ENCODE data around the gene EXOC2.

EXOC2 gene

GRCh38 chr6:570825-571224 lies 122.1 kb downstream of the EXOC2 start:
- TF ChIP-seq FOXM1 (IDR thresholded peaks at IDR 0.05; ENCODE audit: borderline replicate concordance, low read depth), result no peak
- TF ChIP-seq EP300 (IDR thresholded peaks at IDR 0.05; ENCODE audit: borderline replicate concordance), result no peak
- TF ChIP-seq EGR1 (IDR thresholded peaks at IDR 0.05), result no peak
- TF ChIP-seq MAX (IDR thresholded peaks at IDR 0.05), result no peak
- no peak for TF ChIP-seq RAD21 (IDR thresholded peaks at IDR 0.05; ENCODE audit: low read depth)
- no peak for TF ChIP-seq CEBPB (IDR thresholded peaks at IDR 0.05)
- no peak for TF ChIP-seq YY1 (IDR thresholded peaks at IDR 0.05; ENCODE audit: low read depth)
- TF ChIP-seq REST (IDR thresholded peaks at IDR 0.05; ENCODE audit: low read depth), result no peak
- TF ChIP-seq CREB1 (IDR thresholded peaks at IDR 0.05; ENCODE audit: low read depth), result no peak
- TF ChIP-seq USF1 (IDR thresholded peaks at IDR 0.05), result no peak
- no peak for TF ChIP-seq TAF1 (IDR thresholded peaks at IDR 0.05; ENCODE audit: low read depth)
- TF ChIP-seq TEAD4 (IDR thresholded peaks at IDR 0.05), result no peak
- TF ChIP-seq ZBTB7A (IDR thresholded peaks at IDR 0.05; ENCODE audit: low read depth), result no peak
- TF ChIP-seq NFIC (IDR thresholded peaks at IDR 0.05), result no peak
- TF ChIP-seq TCF12 (IDR thresholded peaks at IDR 0.05; ENCODE audit: low read depth), result no peak

- TF ChIP-seq REST (IDR thresholded peaks at IDR 0.05; ENCODE audit: low read depth), result no peak
- no peak for TF ChIP-seq FOXM1 (IDR thresholded peaks at IDR 0.05; ENCODE audit: borderline replicate concordance, low read depth)
- no peak for TF ChIP-seq YY1 (IDR thresholded peaks at IDR 0.05; ENCODE audit: low read depth)
- no peak for TF ChIP-seq USF1 (IDR thresholded peaks at IDR 0.05)
- TF ChIP-seq CREB1 (IDR thresholded peaks at IDR 0.05; ENCODE audit: low read depth), result no peak
- no peak for TF ChIP-seq EGR1 (IDR thresholded peaks at IDR 0.05)
- TF ChIP-seq TEAD4 (IDR thresholded peaks at IDR 0.05), result no peak
- TF ChIP-seq EP300 (IDR thresholded peaks at IDR 0.05; ENCODE audit: borderline replicate concordance), result no peak
- no peak for TF ChIP-seq RAD21 (IDR thresholded peaks at IDR 0.05; ENCODE audit: low read depth)
- no peak for TF ChIP-seq ZBTB7A (IDR thresholded peaks at IDR 0.05; ENCODE audit: low read depth)
- TF ChIP-seq NFIC (IDR thresholded peaks at IDR 0.05), result no peak
- TF ChIP-seq CEBPB (IDR thresholded peaks at IDR 0.05), result no peak
- TF ChIP-seq TCF12 (IDR thresholded peaks at IDR 0.05; ENCODE audit: low read depth), result no peak
- no peak for TF ChIP-seq TAF1 (IDR thresholded peaks at IDR 0.05; ENCODE audit: low read depth)
- no peak for TF ChIP-seq MAX (IDR thresholded peaks at IDR 0.05)
These were observed 123.9 kb downstream of the EXOC2 start for GRCh38 chr6:568954-569523.

- no peak for TF ChIP-seq TEAD4 (IDR thresholded peaks at IDR 0.05)
These were observed 124.9 kb downstream of the EXOC2 start for GRCh38 chr6:568085-568484.

GRCh38 chr6:563863-564262 lies 129.1 kb downstream of the EXOC2 start:
- TF ChIP-seq FOXM1 (IDR thresholded peaks at IDR 0.05; ENCODE audit: borderline replicate concordance, low read depth) (no peak), USF1 (IDR thresholded peaks at IDR 0.05) (no peak)

GRCh38 chr6:562052-562676 lies 130.8 kb downstream of the EXOC2 start:
- no peak for TF ChIP-seq CREB1 (IDR thresholded peaks at IDR 0.05; ENCODE audit: low read depth)
- TF ChIP-seq EGR1 (IDR thresholded peaks at IDR 0.05), result no peak
- no peak for TF ChIP-seq EP300 (IDR thresholded peaks at IDR 0.05; ENCODE audit: borderline replicate concordance)
- no peak for TF ChIP-seq MAX (IDR thresholded peaks at IDR 0.05)
- no peak for TF ChIP-seq NFIC (IDR thresholded peaks at IDR 0.05)
- no peak for TF ChIP-seq RAD21 (IDR thresholded peaks at IDR 0.05; ENCODE audit: low read depth)
- no peak for TF ChIP-seq TEAD4 (IDR thresholded peaks at IDR 0.05)
- no peak for TF ChIP-seq ZBTB7A (IDR thresholded peaks at IDR 0.05; ENCODE audit: low read depth)
- no peak for TF ChIP-seq YY1 (IDR thresholded peaks at IDR 0.05; ENCODE audit: low read depth)
- no peak for TF ChIP-seq REST (IDR thresholded peaks at IDR 0.05; ENCODE audit: low read depth)
- TF ChIP-seq TCF12 (IDR thresholded peaks at IDR 0.05; ENCODE audit: low read depth), result no peak
- TF ChIP-seq TAF1 (IDR thresholded peaks at IDR 0.05; ENCODE audit: low read depth), result no peak
- TF ChIP-seq CEBPB (IDR thresholded peaks at IDR 0.05), result no peak
- no peak for TF ChIP-seq FOXM1 (IDR thresholded peaks at IDR 0.05; ENCODE audit: borderline replicate concordance, low read depth)
